H9 (cell line): ENCODE data around the gene IFNK. TPM values are rescaled to one million over a fixed set of nuclear protein-coding genes. Genes with fewer than 3 reads are reported as not detected.

Experiments used
- DNase-seq: peaks from one replicate; pipeline ENCODE4 v3.0.0-alpha.2; 2017
- H2AFZ ChIP-seq: one replicate; pipeline ENCODE4 v1.6.1; 2013; ENCODE audit warnings: mild to moderate bottlenecking, low read length, control low read depth, moderate library complexity
- H2AK5ac ChIP-seq: 2 replicates; pipeline ENCODE4 v1.6.1; 2013; ENCODE audit warnings: low read length, control low read depth, mixed read lengths; ENCODE audit not compliant: insufficient read length
- H2BK120ac ChIP-seq: one replicate; pipeline ENCODE4 v1.6.1; 2013; ENCODE audit warnings: low read depth, mild to moderate bottlenecking, low read length, control low read depth, inconsistent platforms; ENCODE audit not compliant: poor library complexity, severe bottlenecking
- H2BK12ac ChIP-seq: 2 replicates; pipeline ENCODE4 v1.6.1; 2013; ENCODE audit warnings: low read length, control low read depth, mixed read lengths, low read depth; ENCODE audit not compliant: insufficient read length
- H2BK15ac ChIP-seq: 2 replicates; pipeline ENCODE4 v1.6.1; 2013; ENCODE audit warnings: low read depth, low read length, control low read depth
- H2BK20ac ChIP-seq: one replicate; pipeline ENCODE4 v1.6.1; 2013; ENCODE audit warnings: low read depth, mild to moderate bottlenecking, low read length, control low read depth, inconsistent platforms; ENCODE audit not compliant: poor library complexity, severe bottlenecking
- H2BK5ac ChIP-seq: 2 replicates; pipeline ENCODE4 v1.6.1; 2013; ENCODE audit warnings: low read length, control low read depth, mixed read lengths; ENCODE audit not compliant: insufficient read length
- H3K14ac ChIP-seq: 2 replicates; pipeline ENCODE4 v1.6.1; 2013; ENCODE audit warnings: low read length, control low read depth; ENCODE audit not compliant: insufficient read depth
- H3K18ac ChIP-seq: 2 replicates; pipeline ENCODE4 v1.6.1; 2013; ENCODE audit warnings: low read depth, mild to moderate bottlenecking, mixed read lengths, low read length, control low read depth; ENCODE audit not compliant: insufficient read length
- H3K23ac ChIP-seq: 2 replicates; pipeline ENCODE4 v1.6.1; 2013; ENCODE audit warnings: low read length, control low read depth, mixed read lengths, low read depth; ENCODE audit not compliant: insufficient read length
- H3K23me2 ChIP-seq: 2 replicates; pipeline ENCODE4 v1.6.1; 2013; ENCODE audit warnings: low read depth, mild to moderate bottlenecking, mixed read lengths, low read length, control low read depth; ENCODE audit not compliant: insufficient read length, poor library complexity, severe bottlenecking
- H3K27ac ChIP-seq: 2 replicates; pipeline ENCODE4 v1.5.1; 2013; ENCODE audit warnings: low read length, control low read depth, mixed read lengths, low read depth; ENCODE audit not compliant: insufficient read length
- H3K27me3 ChIP-seq: 2 replicates; pipeline ENCODE4 v1.6.1; 2013; ENCODE audit warnings: low read length, control low read depth, inconsistent platforms; ENCODE audit not compliant: insufficient read depth
- H3K4ac ChIP-seq: 2 replicates; pipeline ENCODE4 v1.6.1; 2013; ENCODE audit warnings: low read depth, mild to moderate bottlenecking, control low read depth, inconsistent platforms, low read length, moderate library complexity
- H3K4me1 ChIP-seq: 2 replicates; pipeline ENCODE4 v1.6.1; 2013; ENCODE audit warnings: low read length, control low read depth, inconsistent platforms; ENCODE audit not compliant: insufficient read depth
- H3K4me2 ChIP-seq: 2 replicates; pipeline ENCODE4 v1.6.1; 2013; ENCODE audit warnings: low read length, control low read depth, mixed read lengths; ENCODE audit not compliant: insufficient read length, insufficient read depth
- H3K56ac ChIP-seq: 2 replicates; pipeline ENCODE4 v1.6.1; 2013; ENCODE audit warnings: low read depth, mild to moderate bottlenecking, mixed read lengths, low read length, control low read depth; ENCODE audit not compliant: insufficient read length
- H3K79me1 ChIP-seq: 2 replicates; pipeline ENCODE4 v1.6.1; 2013; ENCODE audit warnings: low read depth, mild to moderate bottlenecking, moderate library complexity, low read length, control low read depth, inconsistent platforms; ENCODE audit not compliant: insufficient read depth, poor library complexity, severe bottlenecking
- H3K79me2 ChIP-seq: 2 replicates; pipeline ENCODE4 v1.6.1; 2013; ENCODE audit warnings: low read length, control low read depth, inconsistent platforms; ENCODE audit not compliant: insufficient read depth
- H3K9ac ChIP-seq: 2 replicates; pipeline ENCODE4 v1.6.1; 2013; ENCODE audit warnings: low read length, control low read depth, mixed read lengths; ENCODE audit not compliant: insufficient read length; ENCODE audit errors: extremely low read depth
- H3K9me3 ChIP-seq: one replicate; pipeline ENCODE4 v1.6.1; 2013; ENCODE audit warnings: low read depth, low read length, inconsistent platforms; ENCODE audit not compliant: control insufficient read depth
- H3T11ph ChIP-seq: one replicate; pipeline ENCODE4 v1.6.1; 2013; ENCODE audit warnings: mild to moderate bottlenecking, low read length, control low read depth, inconsistent platforms
- H4K20me1 ChIP-seq: one replicate; pipeline ENCODE4 v1.6.1; 2013; ENCODE audit not compliant: control insufficient read depth, insufficient read length, insufficient read depth
- H4K5ac ChIP-seq: 2 replicates; pipeline ENCODE4 v1.6.1; 2013; ENCODE audit warnings: low read depth, mild to moderate bottlenecking, mixed read lengths, low read length, control low read depth; ENCODE audit not compliant: insufficient read length
- H4K8ac ChIP-seq: replicated peaks from 2 replicates; pipeline ENCODE4 v1.6.1; 2013; ENCODE audit warnings: low read length, control low read depth, mixed read lengths, low read depth; ENCODE audit not compliant: insufficient read length
- H4K91ac ChIP-seq: 2 replicates; pipeline ENCODE4 v1.6.1; 2013; ENCODE audit warnings: low read depth, mild to moderate bottlenecking, moderate library complexity, mixed read lengths, low read length, control low read depth; ENCODE audit not compliant: insufficient read length
- H3K27ac Mint-ChIP-seq, 3 experiments: 2 replicates in 2 of 3; 3 replicates in 1 of 3; pipeline ENCODE4 v1.8.0; 2020 to 2021; ENCODE audit warnings: mixed read lengths in 3 of 3, mild to moderate bottlenecking in 1 of 3, moderate library complexity in 1 of 3
- H3K27me3 Mint-ChIP-seq: 2 replicates; pipeline ENCODE4 v1.8.0; 2021; ENCODE audit warnings: low read depth, mild to moderate bottlenecking, moderate library complexity, mixed read lengths
- H3K36me3 Mint-ChIP-seq, 3 experiments: 2 replicates in 2 of 3; 3 replicates in 1 of 3; pipeline ENCODE4 v1.8.0; 2020 to 2021; ENCODE audit warnings: low read depth in 3 of 3, mixed read lengths in 3 of 3; ENCODE audit not compliant: insufficient read depth in 1 of 3
- H3K4me1 Mint-ChIP-seq, 2 experiments: 2 replicates each; pipeline ENCODE4 v1.8.0; 2020; ENCODE audit warnings: mixed read lengths in 2 of 2
- H3K4me3 Mint-ChIP-seq, 2 experiments: 2 replicates in 1 of 2; 3 replicates in 1 of 2; pipeline ENCODE4 v1.8.0; 2020 to 2021; ENCODE audit warnings: mild to moderate bottlenecking in 2 of 2, mixed read lengths in 2 of 2, moderate library complexity in 1 of 2
- H3K9me3 Mint-ChIP-seq, 2 experiments: 2 replicates in 1 of 2; 3 replicates in 1 of 2; pipeline ENCODE4 v1.8.0; 2020; ENCODE audit warnings: mild to moderate bottlenecking in 2 of 2, mixed read lengths in 2 of 2, moderate library complexity in 1 of 2
- CTCF ChIP-seq: fragments of 200-600 bp; sonication (generic); conservative IDR thresholded peaks from 3 replicates; pipeline ENCODE4 v1.8.0; 2021; ENCODE audit warnings: antibody characterized with exemption, mild to moderate bottlenecking
- WGBS: extraction: QIAGEN DNeasy Blood & Tissue Kit; methylation state at CpG from one replicate; pipeline ENCODE4 v1.1.7; 2013; ENCODE audit warnings: missing lambda C conversion rate, low lambda C conversion rate, mixed read lengths; ENCODE audit not compliant: insufficient read length; ENCODE audit errors: extremely low coverage; 5-methylcytosine and 5-hydroxymethylcytosine counted together
- total RNA-seq: library from RNA; stranded (reverse); gene quantifications from 2 replicates; pipeline ENCODE4 v1.2.1, GENCODE V29; 2021

IFNK gene
- total RNA-seq, 1 experiment from 2014 or later = not detected

GRCh38 chr9:27569406-27569805 lies 45.3 kb downstream of the IFNK start:
- H3K4ac ChIP-seq = no peak overlapping the region
- Mint-ChIP-seq H3K9me3 (peaks cover 0 to 3% of the 10 kb centered on the region in 2 experiments; a peak in 3 of 5 replicates), H3K27me3 (no peaks in the 10 kb centered on the region; the same call in 1 of the 2 replicates), H3K4me3 (no peak overlapping the region), H3K27ac (no peak overlapping the region), H3K36me3 (peaks cover 6 to 23% (median 15%) of the 10 kb centered on the region in 3 experiments; a peak in 6 of 7 replicates), H3K4me1 (peaks cover 16 to 18% of the 10 kb centered on the region in 2 experiments)
- H3K56ac ChIP-seq = no peak overlapping the region
- no peak overlapping the region for H4K91ac ChIP-seq
- no peaks in the 10 kb centered on the region for H3K9me3 ChIP-seq
- no peaks in the 10 kb centered on the region for H3K4me1 ChIP-seq
- peaks cover 8% of the 10 kb centered on the region for H3K23me2 ChIP-seq
- no peak overlapping the region for H4K8ac ChIP-seq
- H3T11ph ChIP-seq = no peak overlapping the region
- H3K4me2 ChIP-seq = no peak overlapping the region
- DNase-seq = no peak
- H2AK5ac ChIP-seq = no peak overlapping the region
- H3K79me1 ChIP-seq = no peaks in the 10 kb centered on the region
- H2BK20ac ChIP-seq = no peak overlapping the region
- peaks cover 3% of the 10 kb centered on the region; the same call in 1 of the 2 replicates for H3K79me2 ChIP-seq
- no peak overlapping the region for H2BK5ac ChIP-seq
- no peak for TF ChIP-seq CTCF
- H3K18ac ChIP-seq = no peak overlapping the region
- H3K27me3 ChIP-seq = no peaks in the 10 kb centered on the region
- no peak overlapping the region for H2BK15ac ChIP-seq
- H3K14ac ChIP-seq = no peak overlapping the region
- H3K27ac ChIP-seq = no peak overlapping the region
- no peak overlapping the region for H2BK120ac ChIP-seq
- H2AFZ ChIP-seq = no peak overlapping the region
- H2BK12ac ChIP-seq = no peak overlapping the region
- no CpG with 5 or more reads among the region's 2 CpGs for WGBS
- H3K23ac ChIP-seq = no peak overlapping the region
- no peak overlapping the region for H4K5ac ChIP-seq
- H3K9ac ChIP-seq = no peak overlapping the region
- no peaks in the 10 kb centered on the region for H4K20me1 ChIP-seq
